Adipose tissue (tissue), 3 donors: Measurements from ENCODE around the gene PIK3R3. TPM values are rescaled to one million over a fixed set of nuclear protein-coding genes. Genes with fewer than 3 reads are reported as not detected.
A peak's percentile ranks its signal among the peaks of the same experiment; 100 is the strongest.

Experiments used
- H3K27ac ChIP-seq: one replicate; pipeline ENCODE4 v1.5.1; 2013; ENCODE audit warnings: low read depth, low read length
- WGBS, 3 donors: extraction: QIAGEN DNeasy Blood & Tissue Kit; methylation state at CpG; one replicate each; pipeline ENCODE4 v1.1.7; 2013; 5-methylcytosine and 5-hydroxymethylcytosine counted together
- polyA plus RNA-seq, 3 donors: library from polyadenylated mRNA; stranded (reverse); fragments of 200-250 nt; gene quantifications; one replicate each; pipeline ENCODE4 v1.2.3, GENCODE V29; 2013
- donor health status: healthy with polysubstance abuse.
- donor health status: Bipolar disorder and iron deficiency.
- donor health status: healthy.

PIK3R3 gene
- polyA plus RNA-seq, 3 donors, result 4.2 to 36.5 (median 16.4) TPM

DNA sequence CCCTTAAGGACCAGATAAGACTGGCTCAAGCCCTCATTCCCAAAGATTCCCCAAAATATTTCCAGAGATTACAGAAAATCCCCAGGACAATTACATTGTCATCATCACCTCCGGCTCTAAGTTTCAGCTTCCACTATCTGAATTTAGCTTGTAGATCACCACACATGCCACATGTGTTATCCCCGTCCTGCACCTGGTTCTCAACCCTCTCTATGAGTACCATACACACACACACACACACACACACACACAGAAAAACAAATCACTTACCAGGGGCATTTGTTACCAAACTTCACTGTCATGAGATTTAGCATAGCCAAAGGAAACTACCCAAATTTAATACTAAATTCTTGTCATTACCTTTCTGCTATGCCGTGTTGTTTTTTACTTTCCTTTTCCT lies 27.1 kb upstream of the PIK3R3 start:
- WGBS, 3 donors, result 68 to 77% (median 70%) methylated on average over 3 of the region's 3 CpGs
- H3K27ac ChIP-seq, result no peak overlapping the region

DNA sequence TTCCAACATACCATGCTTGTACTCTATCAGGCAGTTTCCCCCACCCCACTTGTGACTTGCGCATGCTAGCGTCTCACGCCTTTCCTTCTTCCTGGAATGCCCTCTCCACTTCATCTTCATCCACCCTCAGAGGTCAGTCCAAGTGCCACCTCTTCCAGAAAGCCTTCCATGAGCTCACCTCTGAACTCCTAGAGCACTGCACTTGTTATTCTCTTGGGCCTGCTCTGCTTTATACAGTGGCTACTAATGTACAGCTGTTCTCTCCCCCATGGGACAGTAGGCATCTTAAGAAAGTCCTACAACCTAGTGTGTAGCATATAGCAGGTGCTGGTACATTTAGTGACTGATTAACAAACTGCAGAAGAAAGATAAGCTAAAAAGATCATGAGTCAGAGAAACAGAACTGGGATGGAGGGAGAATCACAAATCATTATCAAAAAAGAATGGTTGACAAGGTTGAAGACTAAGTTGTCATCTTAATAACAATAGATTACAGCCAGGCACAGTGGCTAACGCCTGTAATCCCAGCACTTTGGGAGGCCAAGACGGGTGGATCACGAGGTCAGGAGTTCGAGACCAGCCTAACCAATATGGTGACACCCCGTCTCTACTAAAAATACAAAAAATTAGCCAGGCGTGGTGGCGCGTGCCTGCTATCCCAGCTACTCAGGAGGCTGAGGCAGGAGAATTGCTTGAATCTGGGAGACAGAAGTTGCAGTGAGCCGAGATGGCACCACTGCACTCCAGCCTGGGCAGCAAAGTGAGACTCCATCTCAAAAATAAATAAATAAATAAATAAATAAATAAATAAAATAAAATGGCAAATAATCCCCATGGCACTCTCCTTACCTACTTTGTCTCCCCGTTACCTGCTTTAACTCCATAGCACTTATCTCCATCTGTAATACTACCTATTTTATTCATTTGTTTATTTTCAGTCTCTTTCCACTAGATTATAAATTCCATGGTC lies 26.2 kb upstream of the PIK3R3 start:
- H3K27ac ChIP-seq, result no peak overlapping the region
- WGBS, 3 donors, result 90 to 92% (median 92%) methylated on average over 13 of the region's 13 CpGs

DNA sequence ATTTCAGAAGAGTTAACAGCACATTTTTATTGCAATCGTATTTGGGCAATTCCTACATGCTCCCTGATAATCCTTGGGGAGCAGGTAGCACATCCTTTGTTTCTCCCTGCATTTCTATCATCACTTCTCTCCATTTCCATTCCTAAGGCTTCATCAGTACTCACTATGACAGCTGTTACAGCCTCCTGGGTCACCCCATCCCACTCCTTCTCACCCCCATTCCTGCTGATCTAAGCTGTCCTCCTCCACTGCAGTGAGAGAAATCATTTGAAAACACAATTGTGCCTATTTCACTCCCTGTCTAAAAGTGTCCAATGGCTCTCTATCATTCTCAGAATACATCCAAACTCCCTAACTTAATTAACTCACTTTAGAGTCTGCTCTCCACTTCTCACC lies 25.5 kb upstream of the PIK3R3 start:
- 81 to 90% (median 85%) methylated on average over 1 of the region's 1 CpG for WGBS, 3 donors
- no peak overlapping the region for H3K27ac ChIP-seq

DNA sequence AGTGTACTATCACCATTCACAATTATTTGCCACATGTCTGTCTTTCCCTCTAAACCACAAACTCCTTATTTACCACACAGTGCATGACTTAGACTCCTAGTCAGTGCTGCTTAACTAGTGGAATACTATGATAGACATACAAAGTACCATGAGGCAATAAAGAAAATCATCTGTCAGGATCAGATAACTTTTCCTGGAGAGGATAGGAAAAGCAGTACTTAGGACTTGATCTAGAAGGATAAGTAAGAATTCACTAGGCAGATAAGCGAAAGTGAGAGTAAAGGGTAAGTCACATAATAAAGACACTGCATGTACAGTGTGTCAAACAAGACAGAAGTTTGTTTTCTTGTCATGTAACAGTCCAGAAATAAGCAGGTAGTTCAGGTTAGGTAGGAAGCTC lies 21.3 kb upstream of the PIK3R3 start:
- no peak overlapping the region for H3K27ac ChIP-seq
- 97 to 100% (median 97%) methylated on average over 1 of the region's 1 CpG for WGBS, 3 donors

DNA sequence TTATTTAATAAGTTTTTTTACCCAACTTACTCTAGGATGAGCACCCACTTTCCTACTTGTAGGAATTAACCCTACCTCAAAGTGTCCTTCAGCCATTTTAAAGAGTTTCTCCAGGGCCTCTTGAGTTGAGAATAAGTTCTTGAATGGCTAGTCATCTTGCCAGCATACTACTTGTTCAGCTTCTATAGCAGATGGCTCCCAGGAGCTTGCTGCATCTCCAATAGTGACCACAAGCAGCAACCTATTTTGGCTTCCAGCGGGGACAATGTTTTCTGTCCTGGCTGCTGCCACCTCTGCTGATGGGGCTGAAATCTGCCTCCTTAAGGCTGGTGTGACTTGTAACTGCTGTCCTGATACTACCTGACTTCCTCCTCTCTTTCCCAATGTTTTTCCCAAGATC lies 20.8 kb upstream of the PIK3R3 start:
- 86 to 96% (median 96%) methylated on average over 1 of the region's 1 CpG for WGBS, 3 donors
- no peak overlapping the region for H3K27ac ChIP-seq

DNA sequence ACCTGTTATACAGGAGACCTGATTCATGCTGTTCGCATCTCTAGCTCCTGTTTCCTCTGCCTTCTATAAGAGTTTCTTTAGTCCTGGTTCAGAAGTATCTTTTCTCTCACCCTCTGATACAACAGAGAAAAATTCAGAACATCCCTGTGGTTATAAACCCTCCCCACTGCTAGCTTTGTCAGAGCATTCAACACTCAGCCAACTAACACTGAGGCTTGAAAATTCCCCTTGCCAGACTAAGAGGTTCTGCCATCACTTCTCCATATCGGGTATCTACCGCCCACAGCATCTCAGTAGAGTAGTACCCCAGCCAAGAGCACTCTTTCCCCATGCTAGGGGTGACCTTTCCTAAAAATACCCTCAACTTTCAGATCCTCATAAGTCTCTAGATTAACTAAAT lies 19.6 kb upstream of the PIK3R3 start:
- WGBS, 3 donors, result 94 to 95% (median 94%) methylated on average over 3 of the region's 3 CpGs
- H3K27ac ChIP-seq, result no peak overlapping the region

DNA sequence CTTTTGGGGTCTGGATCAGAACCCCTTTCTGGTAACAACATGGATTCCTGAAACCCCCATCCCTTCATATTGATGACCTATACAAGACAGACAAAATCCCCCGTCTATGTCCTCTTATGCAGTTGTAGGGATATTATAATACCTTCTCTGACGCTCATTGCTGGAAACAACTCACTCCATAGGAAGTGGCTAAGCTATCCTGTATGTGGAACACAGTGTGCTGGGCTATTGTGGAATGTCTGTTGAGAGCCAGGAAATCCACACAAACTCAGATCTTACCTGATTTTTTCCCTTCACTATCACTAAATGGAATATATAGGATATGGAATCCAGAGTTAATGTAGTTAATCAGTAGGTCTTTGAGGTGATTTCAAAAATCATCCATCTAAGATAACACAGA lies 17.7 kb upstream of the PIK3R3 start:
- no peak overlapping the region for H3K27ac ChIP-seq
- WGBS, 3 donors, result 76 to 78% (median 76%) methylated on average over 2 of the region's 2 CpGs

DNA sequence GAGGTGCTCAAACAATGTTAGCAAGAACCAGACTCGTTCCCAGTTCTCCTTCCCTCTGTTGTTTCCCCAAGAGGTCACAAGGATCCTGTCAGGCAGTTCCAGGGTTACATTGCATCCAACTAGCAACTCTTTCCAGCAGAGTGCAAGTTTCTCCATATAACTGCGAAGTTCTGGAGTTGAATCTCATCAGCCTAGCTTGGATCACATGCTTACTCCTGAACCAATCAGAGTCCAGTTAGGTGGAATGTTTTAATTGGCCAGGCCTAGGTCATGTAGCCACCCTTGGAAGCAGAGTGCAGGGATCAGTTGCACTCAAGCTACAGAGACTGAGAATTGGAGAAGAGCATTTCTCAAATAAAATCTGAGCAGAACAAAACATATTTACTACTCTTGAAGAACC lies 15.9 kb upstream of the PIK3R3 start:
- 67 to 73% (median 72%) methylated on average over 2 of the region's 2 CpGs for WGBS, 3 donors
- H3K27ac ChIP-seq, result no peak overlapping the region

DNA sequence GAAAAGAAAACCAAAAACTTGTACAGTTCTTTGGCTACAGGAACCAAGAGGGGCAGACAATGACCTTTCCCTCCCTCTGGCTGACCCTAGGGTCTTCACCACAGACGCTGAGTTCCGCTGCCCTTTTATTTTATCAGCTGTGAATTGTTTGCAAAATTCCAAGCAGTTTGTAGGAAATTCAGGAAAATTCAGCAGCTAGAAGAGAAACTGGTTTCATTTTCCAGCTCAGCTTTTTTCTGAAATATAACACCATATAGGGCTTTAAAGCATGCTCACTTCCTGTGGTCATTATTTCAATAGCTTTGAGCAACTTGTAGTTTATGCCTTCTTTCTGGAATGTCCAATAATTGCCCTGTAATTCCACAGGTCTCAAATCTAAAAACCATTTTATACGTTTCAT lies 5.5 kb upstream of the PIK3R3 start:
- no peak overlapping the region for H3K27ac ChIP-seq
- 45 to 52% (median 50%) methylated on average over 3 of the region's 3 CpGs for WGBS, 3 donors

DNA sequence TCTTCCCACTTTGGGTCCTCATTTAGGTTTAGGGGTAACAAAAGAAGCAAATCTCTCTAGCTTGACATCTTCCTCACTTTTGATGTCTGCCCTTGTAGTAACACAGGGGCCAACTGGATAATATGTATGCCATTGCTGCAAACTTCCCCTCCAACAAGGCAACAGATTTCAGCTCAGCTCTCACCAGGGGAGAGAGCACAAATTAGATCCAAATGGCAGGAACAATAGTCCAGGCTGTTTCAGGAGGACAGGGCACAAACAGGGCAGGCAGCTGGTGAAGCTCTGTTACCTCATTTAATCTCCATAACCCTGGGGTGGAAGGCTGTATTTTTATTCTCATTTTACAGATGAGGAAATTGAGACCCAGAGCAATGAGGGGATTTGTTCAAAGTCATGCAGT lies 4.3 kb upstream of the PIK3R3 start:
- H3K27ac ChIP-seq, result no peak overlapping the region

DNA sequence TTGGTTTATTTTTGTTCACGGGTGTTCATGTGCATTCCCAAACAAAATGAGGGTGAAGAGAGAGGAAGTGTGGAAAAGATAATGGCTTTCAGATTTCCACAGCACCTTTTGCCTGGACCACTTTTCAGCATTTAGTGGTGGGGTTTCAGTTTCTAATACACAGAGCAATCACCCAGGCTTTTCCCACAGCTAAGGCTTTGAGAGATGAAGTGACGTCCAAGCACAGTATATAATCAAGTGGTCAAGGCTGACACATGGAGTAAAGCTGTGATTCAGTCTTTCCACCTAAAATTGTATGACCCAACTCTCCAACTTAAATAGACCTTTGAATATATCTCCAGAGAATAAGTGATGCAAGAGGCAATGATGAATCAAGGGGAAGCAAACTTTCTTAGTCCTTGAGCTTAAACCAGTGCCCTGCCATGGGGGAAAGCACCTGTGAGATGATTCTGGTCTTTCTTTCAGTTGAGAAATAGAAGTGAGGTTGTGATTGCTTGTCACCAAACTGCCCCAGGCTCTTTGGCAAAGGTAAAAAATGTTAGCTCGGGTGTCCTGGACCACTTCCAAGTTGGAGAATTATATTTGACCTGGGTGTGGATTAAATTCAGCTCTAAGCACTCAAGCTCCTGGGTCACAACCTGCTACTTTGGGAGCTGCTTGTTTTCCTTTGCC lies 2.4 kb upstream of the PIK3R3 start:
- WGBS, 3 donors, result 49 to 52% (median 49%) methylated on average over 3 of the region's 3 CpGs
- H3K27ac ChIP-seq, result no peak overlapping the region

DNA sequence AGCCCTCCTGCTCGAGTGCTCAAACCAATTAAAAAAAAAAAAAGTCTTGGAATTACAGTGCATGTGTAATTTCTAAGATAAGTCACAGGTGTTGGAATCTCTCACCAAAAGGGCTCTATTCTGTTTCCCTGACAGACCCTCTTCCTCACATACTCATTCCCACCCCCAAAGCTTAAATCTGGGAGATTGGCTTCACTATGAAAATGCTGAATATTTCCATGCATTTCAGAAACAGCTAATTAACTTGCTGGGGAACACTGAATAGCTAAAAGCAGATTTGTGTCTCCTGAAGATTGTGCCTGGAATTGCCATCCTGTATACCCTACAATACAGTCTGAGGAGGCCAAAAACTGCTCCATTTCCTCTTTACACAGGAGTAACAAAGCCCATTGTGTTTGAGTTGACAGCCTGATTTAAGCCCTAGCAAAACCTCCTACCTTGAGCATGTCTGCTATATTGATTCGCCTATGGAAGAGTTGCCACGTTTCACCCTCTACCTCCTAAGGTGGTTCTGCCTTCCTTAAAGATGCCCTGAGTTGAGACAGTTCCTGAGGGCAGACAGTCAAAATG lies 1.4 kb upstream of the PIK3R3 start:
- H3K27ac ChIP-seq, result no peak overlapping the region
- 57 to 67% (median 58%) methylated on average over 3 of the region's 3 CpGs for WGBS, 3 donors

DNA sequence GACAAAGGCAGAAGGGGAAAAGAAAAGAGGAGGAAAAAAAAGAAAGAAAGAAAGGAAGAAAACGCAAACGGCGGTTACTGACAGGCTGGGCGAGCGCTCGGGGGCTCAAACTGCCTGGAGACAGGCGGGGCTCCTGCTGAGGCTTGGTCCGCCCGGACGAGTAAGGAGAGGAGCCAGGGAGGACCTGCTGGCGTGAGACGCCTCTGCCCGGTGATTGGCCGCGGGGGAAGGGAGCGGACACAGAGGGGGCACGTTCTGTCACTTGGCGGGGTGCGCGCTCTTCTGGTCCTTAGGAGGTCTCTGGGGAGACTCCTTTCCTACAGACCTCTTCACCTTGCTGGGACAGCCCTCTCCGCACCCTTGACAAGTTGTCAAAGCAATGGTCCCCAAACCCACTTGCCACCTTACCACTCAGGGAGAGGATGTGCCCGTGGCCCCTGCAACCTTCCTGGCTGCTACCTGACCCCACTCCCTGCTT lies 791 bp upstream of the PIK3R3 start:
- no peak overlapping the region for H3K27ac ChIP-seq
- 0 to 1% (median 1%) methylated on average over 21 to 22 of the region's 22 CpGs for WGBS, 3 donors

DNA sequence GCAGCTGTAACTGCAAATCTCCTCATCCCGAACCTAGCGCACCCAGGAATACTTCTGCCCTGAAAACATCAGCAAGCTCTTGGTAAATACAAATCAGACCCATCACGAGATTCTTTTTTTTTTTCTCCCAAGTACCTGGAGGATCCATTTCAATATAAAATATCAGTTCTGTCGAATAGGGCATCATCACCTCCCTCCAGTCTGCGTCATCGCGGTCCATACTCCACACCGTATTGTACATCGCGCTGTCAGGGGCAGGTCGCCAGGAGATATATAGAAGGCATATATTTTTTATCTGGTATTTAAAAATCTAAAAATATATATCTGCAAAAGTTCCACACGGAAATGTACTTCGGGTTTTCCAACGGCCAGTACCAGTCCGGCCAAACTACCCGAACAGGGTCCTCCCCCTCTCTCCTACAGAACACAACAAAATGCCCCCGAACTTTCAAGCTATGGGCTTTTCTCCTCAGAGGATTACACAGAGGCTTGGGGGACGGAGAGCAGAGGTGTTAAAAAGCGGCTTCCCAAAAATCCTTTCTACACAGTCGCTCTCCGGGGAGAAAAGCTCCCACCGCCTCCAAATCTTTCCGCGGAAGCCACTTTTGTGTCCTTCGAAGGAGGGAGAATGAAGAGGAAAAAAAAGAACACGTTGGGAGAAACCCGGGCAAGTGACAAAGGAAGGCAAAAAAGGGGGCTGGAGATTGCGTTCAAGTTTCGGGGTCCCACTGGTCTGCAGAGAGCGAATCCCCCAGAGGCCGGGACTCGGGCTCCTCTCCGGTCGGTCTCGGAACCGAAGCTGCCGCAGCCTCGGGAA lies 509 bp downstream of the PIK3R3 start:
- peak overlapping the region; percentile 31 for H3K27ac ChIP-seq
- 1 to 2% (median 2%) methylated on average over 38 of the region's 38 CpGs for WGBS, 3 donors

DNA sequence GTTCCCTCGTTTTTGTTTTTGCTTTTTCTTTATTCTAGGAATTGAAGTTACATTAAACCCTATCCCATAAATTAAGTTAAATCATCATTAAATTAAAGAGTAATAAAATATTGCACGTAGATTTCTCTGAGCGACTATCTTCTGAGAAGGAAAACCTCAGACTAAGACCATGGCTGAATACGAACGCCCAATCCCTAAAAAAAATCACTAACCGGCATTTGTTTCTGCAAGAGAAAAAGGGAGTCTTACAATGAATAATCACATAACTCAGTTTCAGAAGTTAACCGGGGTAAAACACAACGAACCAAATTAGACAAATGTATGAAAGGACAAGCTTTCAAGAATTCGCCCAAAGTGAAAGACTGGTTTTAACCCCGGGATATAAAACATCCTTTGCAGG lies 1.3 kb downstream of the PIK3R3 start:
- H3K27ac ChIP-seq, result no peak overlapping the region
- 4 to 11% (median 6%) methylated on average over 10 of the region's 10 CpGs for whole genome bisulfite sequencing, 3 donors

DNA sequence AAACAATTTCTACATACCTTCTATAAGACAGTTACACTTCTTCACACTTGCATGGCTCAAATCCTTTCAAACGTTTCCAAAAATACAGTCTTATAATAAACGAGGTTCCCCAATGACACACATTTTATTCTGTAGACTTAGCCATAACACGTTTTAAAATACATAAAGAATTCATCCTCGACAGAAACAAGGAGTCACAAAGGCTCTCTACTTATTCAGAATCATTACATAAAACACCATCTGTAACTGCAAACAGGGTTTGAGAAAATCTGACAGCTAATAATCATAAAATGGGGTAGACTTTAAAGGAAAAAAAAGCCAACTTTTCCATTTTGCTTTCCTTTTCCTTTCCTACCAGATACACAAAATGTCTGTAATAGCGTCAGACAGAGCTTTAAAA lies 1.8 kb downstream of the PIK3R3 start:
- H3K27ac ChIP-seq, result no peak overlapping the region

DNA sequence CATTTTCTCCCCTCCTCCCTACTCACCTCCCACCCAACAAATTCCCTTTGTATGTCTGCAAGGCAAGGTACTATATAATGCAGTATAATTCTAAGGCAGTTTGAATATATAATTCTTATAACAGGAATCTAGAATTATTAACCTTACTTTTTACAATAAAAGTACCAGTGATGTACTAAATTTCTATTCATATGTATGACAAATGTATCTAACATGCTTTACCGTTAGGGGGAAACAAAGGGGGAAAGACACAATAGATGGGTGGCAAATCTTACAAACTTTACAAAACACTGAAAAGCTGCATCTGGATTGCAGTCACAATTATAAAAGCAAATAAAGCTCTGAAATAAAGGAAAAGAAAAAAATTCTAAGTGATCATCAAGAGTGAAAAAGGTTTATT lies 2.3 kb downstream of the PIK3R3 start:
- 61 to 66% (median 61%) methylated on average over 1 of the region's 1 CpG for WGBS, 3 donors
- no peak overlapping the region for H3K27ac ChIP-seq

More for the DNA sequence above, 1.8 kb downstream of the PIK3R3 start:
- 23 to 30% (median 24%) methylated on average over 5 of the region's 5 CpGs for WGBS, 3 donors

DNA sequence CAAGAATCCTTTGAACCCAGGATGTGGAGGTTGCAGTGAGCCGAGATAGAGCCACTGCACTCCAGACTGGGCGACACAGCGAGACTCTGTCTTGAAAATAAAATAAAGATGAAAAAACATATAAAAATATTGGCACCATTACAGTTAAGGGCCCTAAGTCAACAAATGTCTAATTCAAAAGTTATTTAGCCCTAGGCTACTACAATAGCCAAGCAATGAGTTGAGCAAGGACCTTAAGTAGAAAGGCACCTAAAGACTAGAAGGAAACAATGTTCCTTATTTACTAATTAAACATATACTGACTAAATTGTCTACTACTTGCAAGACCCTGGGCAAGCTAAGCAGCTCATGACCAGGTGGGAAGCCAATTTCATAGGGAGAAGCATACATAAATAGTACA lies 4.1 kb downstream of the PIK3R3 start:
- 83 to 98% (median 91%) methylated on average over 3 of the region's 3 CpGs for WGBS, 3 donors
- H3K27ac ChIP-seq, result no peak overlapping the region

DNA sequence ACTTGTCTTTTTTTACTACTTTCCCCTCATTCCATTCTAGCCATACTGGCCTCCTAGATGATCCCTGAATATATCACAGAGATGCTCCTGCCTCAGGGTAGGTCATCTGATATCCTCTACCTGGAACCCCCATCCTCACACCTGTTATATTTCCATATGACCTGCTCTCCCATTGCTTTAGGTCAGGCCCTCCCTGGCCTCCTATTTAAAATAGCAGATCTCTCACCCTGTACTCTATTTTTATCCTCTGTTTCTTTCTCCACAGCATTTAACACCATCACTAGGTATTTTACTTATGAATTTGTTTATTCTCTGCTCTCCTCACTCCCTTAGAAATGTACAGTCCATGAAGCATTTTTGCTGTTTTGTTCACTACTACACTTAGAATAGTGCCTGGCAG lies 13.6 kb downstream of the PIK3R3 start:
- no peak overlapping the region for H3K27ac ChIP-seq
